Esophagus squamous epithelium (tissue), 4 donors: ENCODE results near the gene PLPPR2.

Experiments used
- CTCF ChIP-seq, 6 experiments: fragments of 450-650 bp in 4 of 6; fragments of 200-600 bp in 2 of 6; sonication (generic) in 2 of 6; IDR thresholded peaks; one replicate each; pipeline ENCODE4 v1.5.1; 2016 to 2019; ENCODE audit warnings: antibody characterized with exemption in 6 of 6, mild to moderate bottlenecking in 4 of 6, moderate library complexity in 4 of 6
- POLR2A ChIP-seq, 4 donors: fragments of 450-650 bp; IDR thresholded peaks; one replicate each; pipeline ENCODE4 v1.6.1; 2017; ENCODE audit warnings: antibody characterized with exemption in 4 of 4, mild to moderate bottlenecking in 4 of 4, moderate library complexity in 3 of 4

- no peak for TF ChIP-seq CTCF (IDR thresholded peaks at IDR 0.05)
- TF ChIP-seq POLR2A (IDR thresholded peaks at IDR 0.05) = no peak
Measured at GRCh38 chr19:11373885-11374432, 18.7 kb downstream of the PLPPR2 start.
